H9 (cell line): ENCODE measurements around the gene ATP2B2. TPM values are rescaled to one million over a fixed set of nuclear protein-coding genes. Genes with fewer than 3 reads are reported as not detected.

Source experiments
- DNase-seq: peaks from one replicate; pipeline ENCODE4 v3.0.0-alpha.2; 2017
- H2AFZ ChIP-seq: one replicate; pipeline ENCODE4 v1.6.1; 2013; ENCODE audit warnings: mild to moderate bottlenecking, low read length, control low read depth, moderate library complexity
- H2AK5ac ChIP-seq: 2 replicates; pipeline ENCODE4 v1.6.1; 2013; ENCODE audit warnings: low read length, control low read depth, mixed read lengths; ENCODE audit not compliant: insufficient read length
- H2BK120ac ChIP-seq: one replicate; pipeline ENCODE4 v1.6.1; 2013; ENCODE audit warnings: low read depth, mild to moderate bottlenecking, low read length, control low read depth, inconsistent platforms; ENCODE audit not compliant: poor library complexity, severe bottlenecking
- H2BK12ac ChIP-seq: 2 replicates; pipeline ENCODE4 v1.6.1; 2013; ENCODE audit warnings: low read length, control low read depth, mixed read lengths, low read depth; ENCODE audit not compliant: insufficient read length
- H2BK15ac ChIP-seq: 2 replicates; pipeline ENCODE4 v1.6.1; 2013; ENCODE audit warnings: low read depth, low read length, control low read depth
- H2BK20ac ChIP-seq: one replicate; pipeline ENCODE4 v1.6.1; 2013; ENCODE audit warnings: low read depth, mild to moderate bottlenecking, low read length, control low read depth, inconsistent platforms; ENCODE audit not compliant: poor library complexity, severe bottlenecking
- H2BK5ac ChIP-seq: 2 replicates; pipeline ENCODE4 v1.6.1; 2013; ENCODE audit warnings: low read length, control low read depth, mixed read lengths; ENCODE audit not compliant: insufficient read length
- H3K14ac ChIP-seq: 2 replicates; pipeline ENCODE4 v1.6.1; 2013; ENCODE audit warnings: low read length, control low read depth; ENCODE audit not compliant: insufficient read depth
- H3K18ac ChIP-seq: 2 replicates; pipeline ENCODE4 v1.6.1; 2013; ENCODE audit warnings: low read depth, mild to moderate bottlenecking, mixed read lengths, low read length, control low read depth; ENCODE audit not compliant: insufficient read length
- H3K23ac ChIP-seq: 2 replicates; pipeline ENCODE4 v1.6.1; 2013; ENCODE audit warnings: low read length, control low read depth, mixed read lengths, low read depth; ENCODE audit not compliant: insufficient read length
- H3K23me2 ChIP-seq: 2 replicates; pipeline ENCODE4 v1.6.1; 2013; ENCODE audit warnings: low read depth, mild to moderate bottlenecking, mixed read lengths, low read length, control low read depth; ENCODE audit not compliant: insufficient read length, poor library complexity, severe bottlenecking
- H3K27ac ChIP-seq: 2 replicates; pipeline ENCODE4 v1.5.1; 2013; ENCODE audit warnings: low read length, control low read depth, mixed read lengths, low read depth; ENCODE audit not compliant: insufficient read length
- H3K27me3 ChIP-seq: 2 replicates; pipeline ENCODE4 v1.6.1; 2013; ENCODE audit warnings: low read length, control low read depth, inconsistent platforms; ENCODE audit not compliant: insufficient read depth
- H3K4ac ChIP-seq: 2 replicates; pipeline ENCODE4 v1.6.1; 2013; ENCODE audit warnings: low read depth, mild to moderate bottlenecking, control low read depth, inconsistent platforms, low read length, moderate library complexity
- H3K4me1 ChIP-seq: 2 replicates; pipeline ENCODE4 v1.6.1; 2013; ENCODE audit warnings: low read length, control low read depth, inconsistent platforms; ENCODE audit not compliant: insufficient read depth
- H3K4me2 ChIP-seq: 2 replicates; pipeline ENCODE4 v1.6.1; 2013; ENCODE audit warnings: low read length, control low read depth, mixed read lengths; ENCODE audit not compliant: insufficient read length, insufficient read depth
- H3K56ac ChIP-seq: 2 replicates; pipeline ENCODE4 v1.6.1; 2013; ENCODE audit warnings: low read depth, mild to moderate bottlenecking, mixed read lengths, low read length, control low read depth; ENCODE audit not compliant: insufficient read length
- H3K79me1 ChIP-seq: 2 replicates; pipeline ENCODE4 v1.6.1; 2013; ENCODE audit warnings: low read depth, mild to moderate bottlenecking, moderate library complexity, low read length, control low read depth, inconsistent platforms; ENCODE audit not compliant: insufficient read depth, poor library complexity, severe bottlenecking
- H3K79me2 ChIP-seq: 2 replicates; pipeline ENCODE4 v1.6.1; 2013; ENCODE audit warnings: low read length, control low read depth, inconsistent platforms; ENCODE audit not compliant: insufficient read depth
- H3K9ac ChIP-seq: 2 replicates; pipeline ENCODE4 v1.6.1; 2013; ENCODE audit warnings: low read length, control low read depth, mixed read lengths; ENCODE audit not compliant: insufficient read length; ENCODE audit errors: extremely low read depth
- H3K9me3 ChIP-seq: one replicate; pipeline ENCODE4 v1.6.1; 2013; ENCODE audit warnings: low read depth, low read length, inconsistent platforms; ENCODE audit not compliant: control insufficient read depth
- H3T11ph ChIP-seq: one replicate; pipeline ENCODE4 v1.6.1; 2013; ENCODE audit warnings: mild to moderate bottlenecking, low read length, control low read depth, inconsistent platforms
- H4K20me1 ChIP-seq: one replicate; pipeline ENCODE4 v1.6.1; 2013; ENCODE audit not compliant: control insufficient read depth, insufficient read length, insufficient read depth
- H4K5ac ChIP-seq: 2 replicates; pipeline ENCODE4 v1.6.1; 2013; ENCODE audit warnings: low read depth, mild to moderate bottlenecking, mixed read lengths, low read length, control low read depth; ENCODE audit not compliant: insufficient read length
- H4K8ac ChIP-seq: replicated peaks from 2 replicates; pipeline ENCODE4 v1.6.1; 2013; ENCODE audit warnings: low read length, control low read depth, mixed read lengths, low read depth; ENCODE audit not compliant: insufficient read length
- H4K91ac ChIP-seq: 2 replicates; pipeline ENCODE4 v1.6.1; 2013; ENCODE audit warnings: low read depth, mild to moderate bottlenecking, moderate library complexity, mixed read lengths, low read length, control low read depth; ENCODE audit not compliant: insufficient read length
- H3K27ac Mint-ChIP-seq, 3 experiments: 2 replicates in 2 of 3; 3 replicates in 1 of 3; pipeline ENCODE4 v1.8.0; 2020 to 2021; ENCODE audit warnings: mixed read lengths in 3 of 3, mild to moderate bottlenecking in 1 of 3, moderate library complexity in 1 of 3
- H3K27me3 Mint-ChIP-seq: 2 replicates; pipeline ENCODE4 v1.8.0; 2021; ENCODE audit warnings: low read depth, mild to moderate bottlenecking, moderate library complexity, mixed read lengths
- H3K36me3 Mint-ChIP-seq, 3 experiments: 2 replicates in 2 of 3; 3 replicates in 1 of 3; pipeline ENCODE4 v1.8.0; 2020 to 2021; ENCODE audit warnings: low read depth in 3 of 3, mixed read lengths in 3 of 3; ENCODE audit not compliant: insufficient read depth in 1 of 3
- H3K4me1 Mint-ChIP-seq, 2 experiments: 2 replicates each; pipeline ENCODE4 v1.8.0; 2020; ENCODE audit warnings: mixed read lengths in 2 of 2
- H3K4me3 Mint-ChIP-seq, 2 experiments: 2 replicates in 1 of 2; 3 replicates in 1 of 2; pipeline ENCODE4 v1.8.0; 2020 to 2021; ENCODE audit warnings: mild to moderate bottlenecking in 2 of 2, mixed read lengths in 2 of 2, moderate library complexity in 1 of 2
- H3K9me3 Mint-ChIP-seq, 2 experiments: 2 replicates in 1 of 2; 3 replicates in 1 of 2; pipeline ENCODE4 v1.8.0; 2020; ENCODE audit warnings: mild to moderate bottlenecking in 2 of 2, mixed read lengths in 2 of 2, moderate library complexity in 1 of 2
- CTCF ChIP-seq: fragments of 200-600 bp; sonication (generic); conservative IDR thresholded peaks from 3 replicates; pipeline ENCODE4 v1.8.0; 2021; ENCODE audit warnings: antibody characterized with exemption, mild to moderate bottlenecking
- WGBS: extraction: QIAGEN DNeasy Blood & Tissue Kit; methylation state at CpG from one replicate; pipeline ENCODE4 v1.1.7; 2013; ENCODE audit warnings: missing lambda C conversion rate, low lambda C conversion rate, mixed read lengths; ENCODE audit not compliant: insufficient read length; ENCODE audit errors: extremely low coverage; 5-methylcytosine and 5-hydroxymethylcytosine counted together
- total RNA-seq: library from RNA; stranded (reverse); gene quantifications from 2 replicates; pipeline ENCODE4 v1.2.1, GENCODE V29; 2021

Gene ATP2B2
- total RNA-seq, 1 experiment from 2014 or later = 0.33 TPM

- H3K9me3 ChIP-seq = no peaks in the 10 kb centered on the region
- no CpG with 5 or more reads among the region's 29 CpGs for WGBS
- H3K79me1 ChIP-seq = no peaks in the 10 kb centered on the region
- no peak overlapping the region for H3K4me3 Mint-ChIP-seq
- no peak overlapping the region for H4K5ac ChIP-seq
- H3K27me3 Mint-ChIP-seq = peaks cover 13% of the 10 kb centered on the region
- H2AK5ac ChIP-seq = no peak overlapping the region
- no peak overlapping the region for H4K91ac ChIP-seq
- no peak overlapping the region for H3K18ac ChIP-seq
- H3K56ac ChIP-seq = no peak overlapping the region
- peaks cover 2% of the 10 kb centered on the region; the same call in 1 of the 2 replicates for H3K4me1 ChIP-seq
- H2BK15ac ChIP-seq = no peak overlapping the region
- H4K8ac ChIP-seq = no peak overlapping the region
- no peaks in the 10 kb centered on the region for H3K9me3 Mint-ChIP-seq
- no peak overlapping the region for H3K23ac ChIP-seq
- no peak for DNase-seq
- H3K27ac ChIP-seq = no peak overlapping the region
- H3K14ac ChIP-seq = no peak overlapping the region
- H3K4me1 Mint-ChIP-seq = peaks cover 14 to 23% of the 10 kb centered on the region in 2 experiments
- no peak overlapping the region for H2BK120ac ChIP-seq
- no peak overlapping the region for H3T11ph ChIP-seq
- no peak overlapping the region for H2AFZ ChIP-seq
- H3K9ac ChIP-seq = no peak overlapping the region
- no peak overlapping the region for H2BK12ac ChIP-seq
- no peaks in the 10 kb centered on the region for H4K20me1 ChIP-seq
- H3K4me2 ChIP-seq = no peak overlapping the region
- no peaks in the 10 kb centered on the region for H3K23me2 ChIP-seq
- no peaks in the 10 kb centered on the region for H3K27me3 ChIP-seq
- H2BK20ac ChIP-seq = no peak overlapping the region
- TF ChIP-seq CTCF = no peak
- no peak overlapping the region for H3K4ac ChIP-seq
- peak overlapping the region; percentile 5 to 74 (median 37); a peak in 3 of 7 replicates for H3K27ac Mint-ChIP-seq
- no peak overlapping the region for H2BK5ac ChIP-seq
- H3K79me2 ChIP-seq = no peaks in the 10 kb centered on the region
- no peaks in the 10 kb centered on the region; a peak in 1 of 7 replicates for H3K36me3 Mint-ChIP-seq
Measured at GRCh38 chr3:10335871-10336622, 169.3 kb downstream of the ATP2B2 start.
